ENCODE data around the gene KIF21A.
"Not testable (repeated sequence)": the region's sequence is repeated elsewhere in the genome, so short reads cannot be mapped to it uniquely, and the experiment has no call there.

The KIF21A gene

GRCh38 chr12:39296496-39296895 lies 146.4 kb downstream of the KIF21A start:
- Mint-ChIP-seq H3K27me3 (no peaks in the 10 kb centered on the region), H3K9me3 (peaks cover 0 to 2% of the 10 kb centered on the region in 2 donors), H3K36me3 (ENCODE audit: insufficient read depth) (peaks cover 10% of the 10 kb centered on the region), H3K27ac (peak overlapping the region in 1 of 2 donors; percentile 58), H3K4me1 (ENCODE audit: low read depth in 2 of 2) (peaks cover 0 to 9% of the 10 kb centered on the region in 2 donors), H3K4me3 (no peak overlapping the region)
- DNase-seq (no peak), ATAC-seq (replicated peaks) (no peak)

GRCh38 chr12:39295593-39295992 lies 147.3 kb downstream of the KIF21A start:
- H3K27ac Mint-ChIP-seq, result not testable (repeated sequence)

GRCh38 chr12:39294715-39295114 lies 148.2 kb downstream of the KIF21A start:
- no peak overlapping the region for H3K27ac Mint-ChIP-seq
- H3K27me3 Mint-ChIP-seq, result no peaks in the 10 kb centered on the region
- H3K4me1 Mint-ChIP-seq (ENCODE audit: low read depth in 2 of 2), result peaks cover 0 to 9% of the 10 kb centered on the region in 2 donors
- DNase-seq (no peak), ATAC-seq (replicated peaks) (no peak)
- H3K9me3 Mint-ChIP-seq, result peaks cover 0 to 2% of the 10 kb centered on the region in 2 donors
- peaks cover 10% of the 10 kb centered on the region for H3K36me3 Mint-ChIP-seq (ENCODE audit: insufficient read depth)
- no peak overlapping the region for H3K4me3 Mint-ChIP-seq

More at GRCh38 chr12:39295593-39295992, 147.3 kb downstream of the KIF21A start:
- H3K27me3 Mint-ChIP-seq; ATAC-seq (replicated peaks); DNase-seq; H3K36me3 Mint-ChIP-seq (ENCODE audit: insufficient read depth); H3K4me3 Mint-ChIP-seq; H3K4me1 Mint-ChIP-seq (ENCODE audit: low read depth in 2 of 2); H3K9me3 Mint-ChIP-seq: not testable (repeated sequence)

- H3K36me3 Mint-ChIP-seq (ENCODE audit: insufficient read depth), result peaks cover 6% of the 10 kb centered on the region
- H3K27ac Mint-ChIP-seq, result peak overlapping the region in 1 of 2 donors; percentile 55
- DNase-seq (no peak), ATAC-seq (replicated peaks) (no peak)
- H3K27me3 Mint-ChIP-seq, result no peaks in the 10 kb centered on the region
- peaks cover 1 to 9% of the 10 kb centered on the region in 2 donors for H3K4me1 Mint-ChIP-seq (ENCODE audit: low read depth in 2 of 2)
- H3K4me3 Mint-ChIP-seq, result no peak overlapping the region
- H3K9me3 Mint-ChIP-seq, result peaks cover 0 to 2% of the 10 kb centered on the region in 2 donors
Measured at GRCh38 chr12:39292125-39292630, 150.7 kb downstream of the KIF21A start.

- ATAC-seq (replicated peaks) (no peak), DNase-seq (no peak)
- H3K27me3 Mint-ChIP-seq, result peaks cover 0 to 12% of the 10 kb centered on the region in 2 donors
- no peak overlapping the region for H3K27ac Mint-ChIP-seq
- H3K36me3 Mint-ChIP-seq (ENCODE audit: insufficient read depth), result no peaks in the 10 kb centered on the region
- H3K4me3 Mint-ChIP-seq, result no peak overlapping the region
- H3K9me3 Mint-ChIP-seq, result no peaks in the 10 kb centered on the region
- peaks cover 0 to 1% of the 10 kb centered on the region in 2 donors for H3K4me1 Mint-ChIP-seq (ENCODE audit: low read depth in 2 of 2)
Measured at GRCh38 chr12:39287817-39288216, 155.1 kb downstream of the KIF21A start.

GRCh38 chr12:39287409-39287808 lies 155.5 kb downstream of the KIF21A start:
- Mint-ChIP-seq H3K9me3 (no peaks in the 10 kb centered on the region), H3K4me1 (ENCODE audit: low read depth in 2 of 2) (peaks cover 0 to 1% of the 10 kb centered on the region in 2 donors), H3K27me3 (peaks cover 0 to 12% of the 10 kb centered on the region in 2 donors), H3K36me3 (ENCODE audit: insufficient read depth) (no peaks in the 10 kb centered on the region), H3K4me3 (no peak overlapping the region), H3K27ac (no peak overlapping the region)
- ATAC-seq (replicated peaks) (no peak), DNase-seq (no peak)

GRCh38 chr12:39278426-39278825 lies 164.5 kb downstream of the KIF21A start:
- no peak overlapping the region for H3K4me3 Mint-ChIP-seq
- ATAC-seq (replicated peaks) (no peak), DNase-seq (no peak)
- no peaks in the 10 kb centered on the region for H3K9me3 Mint-ChIP-seq
- H3K27ac Mint-ChIP-seq, result peak overlapping the region in 1 of 2 donors; percentile 9
- H3K27me3 Mint-ChIP-seq, result peaks cover 7 to 28% of the 10 kb centered on the region in 2 donors
- no peaks in the 10 kb centered on the region for H3K4me1 Mint-ChIP-seq (ENCODE audit: low read depth in 2 of 2)
- H3K36me3 Mint-ChIP-seq (ENCODE audit: insufficient read depth), result no peaks in the 10 kb centered on the region

- H3K4me3 Mint-ChIP-seq, result no peak overlapping the region
- ATAC-seq (replicated peaks), result no peak
- no peak for DNase-seq
- H3K36me3 Mint-ChIP-seq (ENCODE audit: insufficient read depth), result no peaks in the 10 kb centered on the region
- H3K27me3 Mint-ChIP-seq, result peaks cover 13 to 30% of the 10 kb centered on the region in 2 donors
- H3K4me1 Mint-ChIP-seq (ENCODE audit: low read depth in 2 of 2), result peaks cover 2 to 5% of the 10 kb centered on the region in 2 donors
- H3K27ac Mint-ChIP-seq, result no peak overlapping the region
- H3K9me3 Mint-ChIP-seq, result no peaks in the 10 kb centered on the region
Measured at GRCh38 chr12:39277416-39277815, 165.5 kb downstream of the KIF21A start.

GRCh38 chr12:39275846-39276245 lies 167.1 kb downstream of the KIF21A start:
- H3K36me3 Mint-ChIP-seq (ENCODE audit: insufficient read depth), result no peaks in the 10 kb centered on the region
- H3K27ac Mint-ChIP-seq, result no peak overlapping the region
- no peak for DNase-seq
- H3K9me3 Mint-ChIP-seq, result no peaks in the 10 kb centered on the region
- ATAC-seq (replicated peaks), result no peak
- H3K4me1 Mint-ChIP-seq (ENCODE audit: low read depth in 2 of 2), result peaks cover 2 to 5% of the 10 kb centered on the region in 2 donors
- no peak overlapping the region for H3K4me3 Mint-ChIP-seq
- H3K27me3 Mint-ChIP-seq, result peaks cover 13 to 30% of the 10 kb centered on the region in 2 donors

GRCh38 chr12:39272871-39273655 lies 169.9 kb downstream of the KIF21A start:
- Mint-ChIP-seq H3K36me3 (ENCODE audit: insufficient read depth) (no peaks in the 10 kb centered on the region), H3K4me3 (no peak overlapping the region), H3K27me3 (peaks cover 13 to 18% of the 10 kb centered on the region in 2 donors), H3K9me3 (no peaks in the 10 kb centered on the region), H3K27ac (no peak overlapping the region), H3K4me1 (ENCODE audit: low read depth in 2 of 2) (peaks cover 2 to 5% of the 10 kb centered on the region in 2 donors)
- peak; percentile 40 for ATAC-seq (replicated peaks)
- DNase-seq, result peak; percentile 21 to 32 (median 26)

- H3K4me3 Mint-ChIP-seq, result no peak overlapping the region
- H3K27me3 Mint-ChIP-seq, result peaks cover 9 to 10% of the 10 kb centered on the region in 2 donors
- no peaks in the 10 kb centered on the region for H3K36me3 Mint-ChIP-seq (ENCODE audit: insufficient read depth)
- peaks cover 2 to 5% of the 10 kb centered on the region in 2 donors for H3K4me1 Mint-ChIP-seq (ENCODE audit: low read depth in 2 of 2)
- H3K27ac Mint-ChIP-seq, result no peak overlapping the region
- no peaks in the 10 kb centered on the region for H3K9me3 Mint-ChIP-seq
- ATAC-seq (replicated peaks) (no peak), DNase-seq (no peak)
Measured at GRCh38 chr12:39269492-39269891, 173.4 kb downstream of the KIF21A start.

GRCh38 chr12:39267886-39268285 lies 175.0 kb downstream of the KIF21A start:
- Mint-ChIP-seq H3K27me3 (peaks cover under 1 to 10% of the 10 kb centered on the region in 2 donors), H3K36me3 (ENCODE audit: insufficient read depth) (no peaks in the 10 kb centered on the region), H3K9me3 (no peaks in the 10 kb centered on the region), H3K4me1 (ENCODE audit: low read depth in 2 of 2) (no peaks in the 10 kb centered on the region), H3K4me3 (no peak overlapping the region), H3K27ac (no peak overlapping the region)
- DNase-seq, result no peak
- no peak for ATAC-seq (replicated peaks)

- ATAC-seq (replicated peaks) (no peak), DNase-seq (no peak)
- H3K9me3 Mint-ChIP-seq, result no peaks in the 10 kb centered on the region
- no peaks in the 10 kb centered on the region for H3K36me3 Mint-ChIP-seq (ENCODE audit: insufficient read depth)
- H3K27ac Mint-ChIP-seq, result no peak overlapping the region
- H3K4me3 Mint-ChIP-seq, result no peak overlapping the region
- peaks cover 39 to 44% of the 10 kb centered on the region in 2 donors for H3K27me3 Mint-ChIP-seq
- H3K4me1 Mint-ChIP-seq (ENCODE audit: low read depth in 2 of 2), result no peaks in the 10 kb centered on the region
Measured at GRCh38 chr12:39252628-39253027, 190.3 kb downstream of the KIF21A start.

All from effector memory CD8-positive, alpha-beta T cell (primary cell).